Islet precursor cell (in vitro differentiated cells): ENCODE data around the gene UCN3.

ENCODE experiments used
- DNase-seq: peaks from one replicate; pipeline ENCODE4 v3.0.0-alpha.2; 2018

The UCN3 gene

GRCh38 chr10:5369362-5370158, 4.8 kb downstream of the UCN3 start:
- DNase-seq = no peak

- no peak for DNase-seq
Measured at GRCh38 chr10:5370493-5371352, 6.0 kb downstream of the UCN3 start.

GRCh38 chr10:5373307-5373706, 8.5 kb downstream of the UCN3 start:
- DNase-seq = peak; percentile 8

GRCh38 chr10:5373891-5374611, 9.3 kb downstream of the UCN3 start:
- no peak for DNase-seq

GRCh38 chr10:5376450-5376849, 11.7 kb downstream of the UCN3 start:
- peak; percentile 51 for DNase-seq

GRCh38 chr10:5379202-5379601, 14.4 kb downstream of the UCN3 start:
- DNase-seq = peak; percentile 29

- peak; percentile 22 for DNase-seq
Measured at GRCh38 chr10:5380395-5380794, 15.6 kb downstream of the UCN3 start.

GRCh38 chr10:5381187-5381586, 16.4 kb downstream of the UCN3 start:
- no peak for DNase-seq

- no peak for DNase-seq
Measured at GRCh38 chr10:5385224-5385623, 20.5 kb downstream of the UCN3 start.

GRCh38 chr10:5387169-5387568, 22.4 kb downstream of the UCN3 start:
- peak; percentile 4 for DNase-seq

- no peak for DNase-seq
Measured at GRCh38 chr10:5390607-5391205, 25.9 kb downstream of the UCN3 start.

- no peak for DNase-seq
Measured at GRCh38 chr10:5391790-5392189, 27.0 kb downstream of the UCN3 start.

GRCh38 chr10:5393529-5393928, 28.8 kb downstream of the UCN3 start:
- no peak for DNase-seq

GRCh38 chr10:5395168-5395567, 30.4 kb downstream of the UCN3 start:
- no peak for DNase-seq

GRCh38 chr10:5396556-5397300, 32.0 kb downstream of the UCN3 start:
- DNase-seq = no peak

GRCh38 chr10:5399332-5399731, 34.6 kb downstream of the UCN3 start:
- no peak for DNase-seq

- no peak for DNase-seq
Measured at GRCh38 chr10:5400468-5401240, 35.9 kb downstream of the UCN3 start.

- DNase-seq = no peak
Measured at GRCh38 chr10:5402798-5403197, 38.0 kb downstream of the UCN3 start.

GRCh38 chr10:5404208-5405041, 39.7 kb downstream of the UCN3 start, which contains the start of gene TUBAL3:
TUBAL3 (minus strand) TSS chr10:5404828; CDS start chr10:5404792, 36 bp downstream.
- DNase-seq = no peak

GRCh38 chr10:5406918-5407317, 42.2 kb downstream of the UCN3 start:
- DNase-seq = no peak
